Thymus (tissue), 11 donors: ENCODE results near the gene ZMIZ1. TPM values are rescaled to one million over a fixed set of nuclear protein-coding genes. Genes with fewer than 3 reads are reported as not detected.
A peak's percentile ranks its signal among the peaks of the same experiment; 100 is the strongest.

ENCODE experiments used
- DNase-seq, 9 donors: peaks; one replicate each; pipeline ENCODE4 v3.0.0-alpha.2; 2013; ENCODE audit warnings: low spot score in 9 of 9, low read depth in 6 of 9, missing footprints in 1 of 9
- H3K27ac ChIP-seq, 2 donors: one replicate each; pipeline ENCODE4 v1.5.1; 2013; ENCODE audit warnings: control low read depth in 1 of 2, low read depth in 1 of 2, low read length in 1 of 2, mild to moderate bottlenecking in 1 of 2, moderate library complexity in 1 of 2
- H3K27me3 ChIP-seq, 2 donors: one replicate each; pipeline ENCODE4 v1.5.1; 2013; ENCODE audit warnings: low read length in 1 of 2; ENCODE audit not compliant: control insufficient read depth in 2 of 2, insufficient read depth in 1 of 2
- H3K36me3 ChIP-seq, 2 donors: one replicate each; pipeline ENCODE4 v1.5.1; 2013; ENCODE audit warnings: low read length in 1 of 2, mild to moderate bottlenecking in 1 of 2, moderate library complexity in 1 of 2; ENCODE audit not compliant: control insufficient read depth in 2 of 2, insufficient read depth in 2 of 2
- H3K4me1 ChIP-seq, 2 donors: one replicate each; pipeline ENCODE4 v1.5.1; 2013; ENCODE audit warnings: low read length in 2 of 2; ENCODE audit not compliant: control insufficient read depth in 2 of 2, insufficient read depth in 2 of 2
- H3K4me3 ChIP-seq, 2 donors: one replicate each; pipeline ENCODE4 v1.5.1; 2013; ENCODE audit warnings: low read length in 2 of 2, control low read depth in 1 of 2, mild to moderate bottlenecking in 1 of 2
- H3K9me3 ChIP-seq, 2 donors: one replicate each; pipeline ENCODE4 v1.5.1; 2013; ENCODE audit warnings: low read length in 1 of 2, mild to moderate bottlenecking in 1 of 2; ENCODE audit not compliant: control insufficient read depth in 2 of 2, insufficient read depth in 1 of 2
- WGBS: extraction: QIAGEN DNeasy Blood & Tissue Kit; methylation state at CpG from one replicate; pipeline ENCODE4 v1.1.7; 2013; 5-methylcytosine and 5-hydroxymethylcytosine counted together
- polyA plus RNA-seq: library from polyadenylated mRNA; stranded (reverse); fragments of 200-250 nt; gene quantifications from one replicate; pipeline ENCODE4 v1.2.3, GENCODE V29; 2013
- total RNA-seq: library from RNA; stranded (reverse); fragments of 120-200 nt; gene quantifications from one replicate; pipeline ENCODE4 v1.2.4, GENCODE V29; 2013
- donor health status: healthy.

ZMIZ1 gene
- total and polyA plus RNA-seq, 2 donors = 7.4 to 14.2 TPM

DNA sequence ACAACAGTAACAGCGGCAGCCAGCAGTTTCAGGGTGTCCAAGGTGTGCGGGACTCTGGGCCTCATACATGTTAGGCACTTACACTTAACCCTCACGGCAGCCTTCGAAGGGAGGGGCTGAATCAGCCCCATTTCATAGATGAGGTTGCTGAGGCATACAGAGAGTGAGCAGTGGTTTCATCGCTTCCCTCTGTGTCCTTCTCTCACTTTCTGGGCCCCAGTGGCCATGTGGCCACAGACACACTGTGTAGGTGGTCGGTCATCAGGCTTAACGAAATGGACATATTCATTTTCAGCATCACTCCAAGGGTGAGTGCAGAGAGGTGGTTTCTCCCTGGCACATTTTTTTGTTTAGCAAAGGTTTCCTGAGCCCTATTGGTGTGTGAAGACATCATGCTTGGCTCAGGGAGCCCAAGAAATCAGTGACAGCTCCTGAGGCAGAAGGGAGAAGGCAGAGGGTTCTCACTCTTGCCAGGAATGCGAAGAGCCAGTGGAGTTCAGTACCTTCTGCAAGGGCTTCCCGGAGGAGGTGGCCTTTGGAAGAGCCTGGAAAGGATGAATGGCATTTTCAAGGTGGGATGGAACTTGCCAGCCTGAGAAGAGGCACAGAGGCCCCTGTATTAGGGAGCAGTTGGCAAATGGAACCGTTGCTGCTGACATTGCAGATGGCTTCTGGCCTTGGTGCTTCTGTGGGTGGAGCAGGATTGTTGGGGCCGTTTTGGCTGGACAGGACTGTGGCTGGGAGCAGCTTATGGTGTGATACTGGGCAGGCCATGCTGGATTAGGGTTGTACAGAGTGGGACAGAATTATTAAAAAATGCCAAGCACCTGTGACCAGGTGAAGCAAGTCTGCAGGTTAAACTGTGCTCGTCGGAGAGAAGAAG lies 216.8 kb downstream of the ZMIZ1 start:
- Histone ChIP-seq H3K9me3 (no peaks in the 10 kb centered on the region), H3K4me3 (no peak overlapping the region), H3K4me1 (peaks cover 15 to 29% of the 10 kb centered on the region in 2 donors), H3K36me3 (peaks cover 22 to 54% of the 10 kb centered on the region in 2 donors), H3K27me3 (no peaks in the 10 kb centered on the region), H3K27ac (peak overlapping the region; percentile 72 to 79)
- WGBS = 69% methylated on average over 13 of the region's 13 CpGs
- no peak for DNase-seq

- Histone ChIP-seq H3K4me1 (peaks cover 15 to 29% of the 10 kb centered on the region in 2 donors), H3K27me3 (no peaks in the 10 kb centered on the region), H3K9me3 (no peaks in the 10 kb centered on the region), H3K4me3 (no peak overlapping the region), H3K36me3 (peaks cover 31 to 55% of the 10 kb centered on the region in 2 donors), H3K27ac (peak overlapping the region; percentile 72 to 79)
- DNase-seq = peak; percentile 24 to 82 (median 57)
- 11% methylated on average over 23 of the region's 23 CpGs for WGBS
These were observed 217.7 kb downstream of the ZMIZ1 start for GRCh38 chr10:79286318-79286951.

- DNase-seq = no peak
- no peak overlapping the region for H3K4me3 ChIP-seq
- no peaks in the 10 kb centered on the region for H3K9me3 ChIP-seq
- WGBS = 85% methylated on average over 15 of the region's 15 CpGs
- no peak overlapping the region for H3K27ac ChIP-seq
- peaks cover 15 to 29% of the 10 kb centered on the region in 2 donors for H3K4me1 ChIP-seq
- H3K27me3 ChIP-seq = no peaks in the 10 kb centered on the region
- H3K36me3 ChIP-seq = peaks cover 32 to 55% of the 10 kb centered on the region in 2 donors
These were observed 219.4 kb downstream of the ZMIZ1 start for GRCh38 chr10:79287973-79288723.

- Histone ChIP-seq H3K9me3 (no peaks in the 10 kb centered on the region), H3K4me3 (no peak overlapping the region), H3K4me1 (peaks cover 15 to 29% of the 10 kb centered on the region in 2 donors), H3K27me3 (no peaks in the 10 kb centered on the region), H3K36me3 (peaks cover 47 to 66% of the 10 kb centered on the region in 2 donors), H3K27ac (no peak overlapping the region)
- 97% methylated on average over 6 of the region's 6 CpGs for WGBS
- DNase-seq = no peak
These were observed 221.0 kb downstream of the ZMIZ1 start for GRCh38 chr10:79289801-79290200.

DNA sequence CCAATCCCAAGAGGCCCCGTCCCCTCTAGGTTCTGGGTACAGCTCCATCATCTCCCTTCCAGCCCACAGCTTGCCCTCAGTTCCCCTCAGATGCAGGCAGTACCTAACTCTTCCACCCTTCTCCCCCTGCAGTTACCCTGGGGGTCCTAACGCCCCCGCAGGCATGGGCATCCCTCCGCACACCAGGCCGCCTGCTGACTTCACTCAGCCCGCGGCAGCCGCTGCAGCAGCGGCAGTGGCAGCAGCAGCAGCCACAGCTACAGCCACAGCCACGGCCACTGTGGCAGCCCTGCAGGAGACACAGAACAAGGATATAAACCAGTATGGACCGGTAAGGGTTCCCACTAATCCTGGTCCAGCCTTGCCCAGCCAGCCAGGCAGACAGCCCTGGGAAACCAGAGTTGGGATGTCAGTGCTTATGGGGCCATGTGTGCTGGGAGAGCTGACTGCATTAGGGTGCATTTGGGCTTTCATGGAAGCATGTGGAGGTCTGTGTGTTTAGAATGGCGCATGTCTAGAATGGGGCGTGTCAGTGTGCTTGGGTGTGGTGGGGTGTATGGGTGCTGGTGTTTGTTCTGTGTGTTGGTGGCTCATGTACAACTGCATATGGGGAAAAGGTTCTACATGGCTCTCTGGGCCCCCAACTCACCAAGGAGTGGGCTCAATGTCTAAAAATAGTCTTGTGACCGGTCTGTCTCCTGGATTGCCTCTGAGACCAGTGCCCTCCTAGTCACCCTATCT lies 223.4 kb downstream of the ZMIZ1 start:
- Histone ChIP-seq H3K4me3 (no peak overlapping the region), H3K36me3 (peaks cover 65 to 81% of the 10 kb centered on the region in 2 donors), H3K27me3 (no peaks in the 10 kb centered on the region), H3K27ac (no peak overlapping the region), H3K9me3 (no peaks in the 10 kb centered on the region), H3K4me1 (peaks cover 0 to 8% of the 10 kb centered on the region in 2 donors)
- no peak for DNase-seq
- WGBS = 97% methylated on average over 14 of the region's 14 CpGs

DNA sequence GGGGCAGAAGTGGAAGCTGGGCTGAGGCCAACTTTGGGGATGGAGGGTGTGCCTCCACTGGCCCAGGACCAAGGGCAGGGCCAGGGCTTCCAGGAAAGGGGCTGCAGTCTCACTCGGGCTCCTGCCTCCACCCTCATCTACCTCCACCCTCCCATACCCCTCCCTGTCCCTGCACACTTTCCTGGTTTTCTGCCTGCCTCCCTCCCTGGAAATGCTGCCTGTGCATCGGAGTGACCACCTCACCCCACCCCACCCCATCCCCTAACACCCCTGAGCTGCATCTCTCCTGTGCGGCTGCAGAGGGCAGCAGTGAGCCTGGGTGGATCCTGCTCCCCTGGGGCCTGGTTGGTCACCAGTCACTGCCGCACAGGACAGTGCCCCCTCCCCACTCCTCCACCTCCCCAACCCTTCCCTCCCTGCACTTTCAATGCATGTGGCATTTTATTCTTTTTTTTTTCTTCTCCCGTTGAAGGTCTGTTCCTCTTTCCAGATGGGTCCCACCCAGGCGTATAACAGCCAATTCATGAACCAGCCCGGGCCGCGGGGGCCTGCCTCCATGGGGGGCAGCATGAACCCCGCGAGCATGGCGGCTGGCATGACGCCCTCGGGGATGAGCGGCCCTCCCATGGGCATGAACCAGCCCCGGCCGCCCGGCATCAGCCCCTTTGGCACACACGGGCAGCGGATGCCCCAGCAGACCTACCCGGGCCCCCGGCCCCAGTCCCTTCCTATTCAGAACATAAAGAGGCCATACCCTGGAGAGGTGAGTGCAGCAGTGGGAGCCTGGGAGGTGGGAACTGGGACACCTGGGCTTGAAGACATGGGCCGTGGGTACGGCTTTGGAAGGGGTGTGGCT lies 224.4 kb downstream of the ZMIZ1 start:
- Histone ChIP-seq H3K4me3 (no peak overlapping the region), H3K27ac (peak overlapping the region; percentile 49 to 53), H3K9me3 (no peaks in the 10 kb centered on the region), H3K4me1 (no peaks in the 10 kb centered on the region), H3K27me3 (no peaks in the 10 kb centered on the region), H3K36me3 (peaks cover 71 to 82% of the 10 kb centered on the region in 2 donors)
- WGBS = 83% methylated on average over 24 of the region's 24 CpGs
- DNase-seq = peak in 2 of 9 donors; percentile 23 to 28

GRCh38 chr10:79293841-79294581 lies 225.2 kb downstream of the ZMIZ1 start:
- H3K27ac ChIP-seq = peak overlapping the region; percentile 49 to 53
- DNase-seq = peak in 1 of 9 donors; percentile 23
- no peak overlapping the region for H3K4me3 ChIP-seq
- H3K27me3 ChIP-seq = no peaks in the 10 kb centered on the region
- 86% methylated on average over 11 of the region's 11 CpGs for WGBS
- H3K9me3 ChIP-seq = no peaks in the 10 kb centered on the region
- no peaks in the 10 kb centered on the region for H3K4me1 ChIP-seq
- H3K36me3 ChIP-seq = peaks cover 80 to 86% of the 10 kb centered on the region in 2 donors
